Panc1 (cell line): ENCODE results near the gene LRRC31. TPM values are rescaled to one million over a fixed set of nuclear protein-coding genes. Genes with fewer than 3 reads are reported as not detected.

Source experiments
- ATAC-seq: fragments of 200-7000 bp; cut with Tn5 transposase; 2 replicates; pipeline ENCODE4 v1.9.1; 2020; ENCODE audit warnings: mild to moderate bottlenecking, moderate library complexity
- BruUV-seq: library from RNA; stranded (reverse); fragments of 400-500 nt; replicated peaks from 2 replicates; lab custom pipeline; 2021; lab: Mats Ljungman, UMichigan
- CTCF ChIA-PET: fragments of 300-600 bp; sonication (Branson Sonifier 250); formaldehyde crosslinking; loops from one replicate; lab custom pipeline; 2022; ENCODE audit warnings: antibody characterized with exemption; lab: Charles Lee
- POLR2A ChIA-PET: fragments of 300-600 bp; sonication (Branson Sonifier 250); formaldehyde crosslinking; loops from one replicate; lab custom pipeline; 2022; ENCODE audit warnings: antibody characterized with exemption; lab: Charles Lee
- DNase-seq: peaks from one replicate; pipeline ENCODE4 v3.0.0-alpha.2; 2010; ENCODE audit warnings: low read depth, low spot score
- H3K27ac ChIP-seq: 2 replicates; pipeline ENCODE4 v1.5.1; 2011; ENCODE audit warnings: mild to moderate bottlenecking, low read length, inconsistent platforms
- H3K27me3 ChIP-seq: fragments of 200-500 bp; sonication (Bioruptor generic); 2 replicates; pipeline ENCODE4 v1.6.0; 2014; ENCODE audit warnings: low read length, inconsistent platforms; ENCODE audit not compliant: control insufficient read depth, insufficient read depth
- H3K36me3 ChIP-seq: fragments of 200-500 bp; sonication (Bioruptor generic); 2 replicates; pipeline ENCODE4 v1.5.1; 2014; ENCODE audit warnings: inconsistent platforms, mild to moderate bottlenecking, low read length, moderate library complexity; ENCODE audit not compliant: control insufficient read depth, insufficient read depth
- H3K4me1 ChIP-seq: 2 replicates; pipeline ENCODE4 v1.5.1; 2011; ENCODE audit warnings: inconsistent platforms, mild to moderate bottlenecking, low read length, moderate library complexity; ENCODE audit not compliant: control insufficient read depth, insufficient read depth
- H3K4me3 ChIP-seq, 2 experiments: 2 replicates each; pipeline ENCODE4 v1.5.1; 2011 to 2012; ENCODE audit warnings: low read depth in 2 of 2, low read length in 2 of 2, mild to moderate bottlenecking in 2 of 2, inconsistent platforms in 1 of 2, moderate library complexity in 1 of 2
- H3K9me3 ChIP-seq: fragments of 200-500 bp; sonication (Bioruptor generic); 2 replicates; pipeline ENCODE4 v1.5.1; 2014; ENCODE audit warnings: low read depth, mild to moderate bottlenecking, inconsistent platforms, low read length, moderate library complexity; ENCODE audit not compliant: control insufficient read depth, insufficient read depth
- POLR2AphosphoS5 ChIP-seq: IDR thresholded peaks from 2 replicates; pipeline ENCODE4 v1.6.1; 2012; ENCODE audit warnings: mild to moderate bottlenecking, low read depth, low read length, moderate library complexity
- SIN3A ChIP-seq: IDR thresholded peaks from 2 replicates; pipeline ENCODE4 v1.6.1; 2012; ENCODE audit warnings: low read depth, mild to moderate bottlenecking, low read length, moderate library complexity, borderline replicate concordance; ENCODE audit not compliant: insufficient read depth
- TCF7L2 ChIP-seq: IDR thresholded peaks from 2 replicates; pipeline ENCODE4 v1.6.1; 2011; ENCODE audit warnings: mild to moderate bottlenecking, low read depth, low read length, inconsistent platforms
- in situ Hi-C: cut with HindIII; loops from 2 replicates; pipeline ENCODE4 v1.10.0; 2016; ENCODE audit warnings: low sequenced_read_pairs, low pct_unique_long_range_greater_than_20kb
- intact Hi-C: fragments of 100-400 bp; cut with micrococcal nuclease; formaldehyde crosslinking; loops from one replicate; pipeline ENCODE4 v1.10.0; 2022; ENCODE audit not compliant: unreplicated experiment
- total RNA-seq: library from RNA; stranded (reverse); gene quantifications from one replicate; pipeline ENCODE4 v1.2.1, GENCODE V29; 2021; ENCODE audit not compliant: unreplicated experiment
- TF ChIP-seq, protein P1 (sequence below), 2 experiments: IDR thresholded peaks; 2 replicates each; pipeline ENCODE4 v1.6.1; 2011 to 2012; ENCODE audit warnings: low read depth in 2 of 2, control low read depth in 1 of 2, low read length in 1 of 2, mild to moderate bottlenecking in 1 of 2, moderate library complexity in 1 of 2; ENCODE audit not compliant: insufficient read depth in 1 of 2
- TF ChIP-seq, protein P2 (sequence below): fragments of 450-650 bp; IDR thresholded peaks from 2 replicates; pipeline ENCODE4 v1.5.1; 2017; ENCODE audit warnings: mild to moderate bottlenecking

The LRRC31 gene
- total RNA-seq, 1 experiment from 2014 or later, result not detected

DNA sequence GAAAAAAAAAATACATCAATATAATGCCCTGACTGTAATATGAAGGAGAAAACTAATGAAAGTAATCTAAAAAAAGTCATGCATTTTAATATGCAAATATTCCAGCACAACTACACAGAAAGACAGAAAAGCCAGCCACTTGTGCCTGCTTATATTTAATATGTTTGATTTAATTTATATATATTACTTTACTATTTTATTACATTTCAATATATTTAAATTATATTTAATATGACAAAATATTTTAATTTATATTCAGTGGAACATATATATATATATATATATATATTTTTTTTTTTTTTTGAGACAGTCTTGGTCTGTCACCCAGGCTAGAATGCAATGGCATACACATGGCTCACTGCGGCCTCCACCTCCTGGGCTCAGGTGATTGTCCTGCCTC lies 27.5 kb upstream of the LRRC31 start:
- H3K4me1 ChIP-seq, result no peaks in the 10 kb centered on the region
- peaks cover 3% of the 10 kb centered on the region; the same call in 1 of the 2 replicates for H3K9me3 ChIP-seq
- intact Hi-C loops (no loop called here), in situ Hi-C loops (no loop called here)
- no peaks in the 10 kb centered on the region for H3K27me3 ChIP-seq
- ATAC-seq, result no peak
- no peak overlapping the region for H3K27ac ChIP-seq
- TF ChIP-seq, protein P1, sequence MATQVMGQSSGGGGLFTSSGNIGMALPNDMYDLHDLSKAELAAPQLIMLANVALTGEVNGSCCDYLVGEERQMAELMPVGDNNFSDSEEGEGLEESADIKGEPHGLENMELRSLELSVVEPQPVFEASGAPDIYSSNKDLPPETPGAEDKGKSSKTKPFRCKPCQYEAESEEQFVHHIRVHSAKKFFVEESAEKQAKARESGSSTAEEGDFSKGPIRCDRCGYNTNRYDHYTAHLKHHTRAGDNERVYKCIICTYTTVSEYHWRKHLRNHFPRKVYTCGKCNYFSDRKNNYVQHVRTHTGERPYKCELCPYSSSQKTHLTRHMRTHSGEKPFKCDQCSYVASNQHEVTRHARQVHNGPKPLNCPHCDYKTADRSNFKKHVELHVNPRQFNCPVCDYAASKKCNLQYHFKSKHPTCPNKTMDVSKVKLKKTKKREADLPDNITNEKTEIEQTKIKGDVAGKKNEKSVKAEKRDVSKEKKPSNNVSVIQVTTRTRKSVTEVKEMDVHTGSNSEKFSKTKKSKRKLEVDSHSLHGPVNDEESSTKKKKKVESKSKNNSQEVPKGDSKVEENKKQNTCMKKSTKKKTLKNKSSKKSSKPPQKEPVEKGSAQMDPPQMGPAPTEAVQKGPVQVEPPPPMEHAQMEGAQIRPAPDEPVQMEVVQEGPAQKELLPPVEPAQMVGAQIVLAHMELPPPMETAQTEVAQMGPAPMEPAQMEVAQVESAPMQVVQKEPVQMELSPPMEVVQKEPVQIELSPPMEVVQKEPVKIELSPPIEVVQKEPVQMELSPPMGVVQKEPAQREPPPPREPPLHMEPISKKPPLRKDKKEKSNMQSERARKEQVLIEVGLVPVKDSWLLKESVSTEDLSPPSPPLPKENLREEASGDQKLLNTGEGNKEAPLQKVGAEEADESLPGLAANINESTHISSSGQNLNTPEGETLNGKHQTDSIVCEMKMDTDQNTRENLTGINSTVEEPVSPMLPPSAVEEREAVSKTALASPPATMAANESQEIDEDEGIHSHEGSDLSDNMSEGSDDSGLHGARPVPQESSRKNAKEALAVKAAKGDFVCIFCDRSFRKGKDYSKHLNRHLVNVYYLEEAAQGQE (IDR thresholded peaks at IDR 0.05; ENCODE audit: insufficient read depth in 1 of 2, low read depth in 2 of 2, low read length in 1 of 2), result no peak
- TF ChIP-seq, protein P2, sequence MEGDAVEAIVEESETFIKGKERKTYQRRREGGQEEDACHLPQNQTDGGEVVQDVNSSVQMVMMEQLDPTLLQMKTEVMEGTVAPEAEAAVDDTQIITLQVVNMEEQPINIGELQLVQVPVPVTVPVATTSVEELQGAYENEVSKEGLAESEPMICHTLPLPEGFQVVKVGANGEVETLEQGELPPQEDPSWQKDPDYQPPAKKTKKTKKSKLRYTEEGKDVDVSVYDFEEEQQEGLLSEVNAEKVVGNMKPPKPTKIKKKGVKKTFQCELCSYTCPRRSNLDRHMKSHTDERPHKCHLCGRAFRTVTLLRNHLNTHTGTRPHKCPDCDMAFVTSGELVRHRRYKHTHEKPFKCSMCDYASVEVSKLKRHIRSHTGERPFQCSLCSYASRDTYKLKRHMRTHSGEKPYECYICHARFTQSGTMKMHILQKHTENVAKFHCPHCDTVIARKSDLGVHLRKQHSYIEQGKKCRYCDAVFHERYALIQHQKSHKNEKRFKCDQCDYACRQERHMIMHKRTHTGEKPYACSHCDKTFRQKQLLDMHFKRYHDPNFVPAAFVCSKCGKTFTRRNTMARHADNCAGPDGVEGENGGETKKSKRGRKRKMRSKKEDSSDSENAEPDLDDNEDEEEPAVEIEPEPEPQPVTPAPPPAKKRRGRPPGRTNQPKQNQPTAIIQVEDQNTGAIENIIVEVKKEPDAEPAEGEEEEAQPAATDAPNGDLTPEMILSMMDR, result no peak
- TF ChIP-seq TCF7L2 (no peak), SIN3A (no peak), POLR2AphosphoS5 (no peak)
- no peak for DNase-seq
- no TSS peak for BruUV-seq
- H3K36me3 ChIP-seq, result no peaks in the 10 kb centered on the region
- CTCF ChIA-PET, result no interaction called here
- no peak overlapping the region for H3K4me3 ChIP-seq
- POLR2A ChIA-PET, result interaction anchor here (0.7 kb wide), 1 partner anchor 169 kb away, joined by 7 read pairs; no protein-coding TSS in a partner anchor

DNA sequence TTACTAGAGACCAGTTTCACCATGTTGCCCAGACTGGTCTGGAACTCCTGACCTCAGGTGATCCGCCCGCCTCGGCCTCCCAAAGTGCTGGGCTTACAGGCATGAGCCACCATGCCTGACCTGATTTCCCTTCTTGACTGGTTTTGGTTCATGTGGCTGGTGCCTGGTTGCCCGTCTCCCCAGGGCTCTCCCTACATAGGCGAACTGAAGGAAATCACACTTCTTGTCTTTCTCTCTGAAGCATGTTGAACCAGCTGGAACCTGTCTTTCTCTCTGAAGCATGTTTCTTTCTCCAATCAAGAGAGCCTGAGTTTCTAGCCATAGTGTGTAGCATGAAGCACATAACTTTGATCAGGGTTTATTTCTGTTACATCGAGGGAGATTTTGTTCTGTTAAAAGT lies 25.3 kb upstream of the LRRC31 start:
- CTCF ChIA-PET, result no interaction called here
- ATAC-seq (no peak), DNase-seq (no peak)
- in situ Hi-C loops (no loop called here), intact Hi-C loops (no loop called here)
- BruUV-seq, result no TSS peak
- Histone ChIP-seq H3K9me3 (no peaks in the 10 kb centered on the region), H3K27ac (no peak overlapping the region), H3K27me3 (no peaks in the 10 kb centered on the region), H3K4me1 (no peaks in the 10 kb centered on the region), H3K36me3 (no peaks in the 10 kb centered on the region), H3K4me3 (no peak overlapping the region)
- no peak for TF ChIP-seq TCF7L2
- no peak for TF ChIP-seq SIN3A
- TF ChIP-seq POLR2AphosphoS5, result no peak
- TF ChIP-seq, protein P2, result no peak
- TF ChIP-seq, protein P1 (IDR thresholded peaks at IDR 0.05; ENCODE audit: insufficient read depth in 1 of 2, low read depth in 2 of 2, low read length in 1 of 2), result no peak
- POLR2A ChIA-PET, result no interaction called here
